GM18499 (cell line): Measurements from ENCODE around the gene DPY19L3.
"Not testable (repeated sequence)": the region's sequence is repeated elsewhere in the genome, so short reads cannot be mapped to it uniquely, and the experiment has no call there.

Experiments
- ATAC-seq: cut with Tn5 transposase; IDR thresholded peaks from one replicate; pipeline ENCODE4 v1.9.1; 2021; ENCODE audit warnings: moderate number of reproducible peaks; ENCODE audit not compliant: insufficient read depth, unreplicated experiment

The DPY19L3 gene

GRCh38 chr19:32388393-32388855 lies 17.1 kb upstream of the DPY19L3 start:
- ATAC-seq: no peak

- no peak for ATAC-seq
Observed at GRCh38 chr19:32392901-32393300, 12.7 kb upstream of the DPY19L3 start.

GRCh38 chr19:32396046-32396652 lies 9.4 kb upstream of the DPY19L3 start:
- no peak for ATAC-seq

- ATAC-seq: no peak
Observed at GRCh38 chr19:32397671-32398101, 7.9 kb upstream of the DPY19L3 start.

- no peak for ATAC-seq
Observed at GRCh38 chr19:32401992-32402391, 3.6 kb upstream of the DPY19L3 start.

- no peak for ATAC-seq
Observed at GRCh38 chr19:32403291-32403995, 2.1 kb upstream of the DPY19L3 start.

- no peak for ATAC-seq
Observed at GRCh38 chr19:32404213-32404932, 1.2 kb upstream of the DPY19L3 start.

- peak; percentile 13 for ATAC-seq
Observed at GRCh38 chr19:32404933-32405430, 588 bp upstream of the DPY19L3 start.

- ATAC-seq: no peak
Observed at GRCh38 chr19:32406161-32407003, 812 bp downstream of the DPY19L3 start.

- ATAC-seq: no peak
Observed at GRCh38 chr19:32407004-32407992, 1.7 kb downstream of the DPY19L3 start.

- ATAC-seq: no peak
Observed at GRCh38 chr19:32415246-32415645, 9.7 kb downstream of the DPY19L3 start.

- no peak for ATAC-seq
Observed at GRCh38 chr19:32415669-32416068, 10.1 kb downstream of the DPY19L3 start.

GRCh38 chr19:32416749-32417456 lies 11.3 kb downstream of the DPY19L3 start:
- ATAC-seq: no peak

GRCh38 chr19:32418155-32418554 lies 12.6 kb downstream of the DPY19L3 start:
- ATAC-seq: no peak

- no peak for ATAC-seq
Observed at GRCh38 chr19:32421589-32422361, 16.2 kb downstream of the DPY19L3 start.

- ATAC-seq: no peak
Observed at GRCh38 chr19:32422435-32422834, 16.9 kb downstream of the DPY19L3 start.

GRCh38 chr19:32423944-32424343 lies 18.4 kb downstream of the DPY19L3 start:
- not testable (repeated sequence) for ATAC-seq

GRCh38 chr19:32427536-32427935 lies 22.0 kb downstream of the DPY19L3 start:
- no peak for ATAC-seq
